Stomach (tissue), 9 donors: Measurements from ENCODE around the gene PRKG1. TPM values are rescaled to one million over a fixed set of nuclear protein-coding genes. Genes with fewer than 3 reads are reported as not detected.
"Not testable (repeated sequence)": the region's sequence is repeated elsewhere in the genome, so short reads cannot be mapped to it uniquely, and the experiment has no call there.

Experiments
- DNase-seq, 2 donors: peaks; one replicate each; pipeline versions ENCODE4 v3.0.0 to v3.0.0-alpha.2; 2013 to 2019
- H3K27ac ChIP-seq, 5 donors: fragments of 200-600 bp in 4 of 5; sonication (generic) in 4 of 5; one replicate each; pipeline ENCODE4 v1.5.1; 2013 to 2019; ENCODE audit warnings: mild to moderate bottlenecking in 1 of 5, moderate library complexity in 1 of 5
- H3K27me3 ChIP-seq, 3 donors: fragments of 200-600 bp; sonication (generic); one replicate each; pipeline ENCODE4 v1.5.1; 2017 to 2019; ENCODE audit warnings: mixed run types in 1 of 3
- H3K36me3 ChIP-seq, 4 donors: fragments of 200-600 bp; sonication (generic); 1 replicate in 3 of 4; 2 replicates in 1 of 4; pipeline ENCODE4 v1.5.1; 2016 to 2019
- H3K4me1 ChIP-seq, 4 donors: fragments of 200-600 bp; sonication (generic); one replicate each; pipeline ENCODE4 v1.5.1; 2016 to 2019
- H3K4me3 ChIP-seq, 4 donors: fragments of 200-600 bp; sonication (generic) in 3 of 4; one replicate each; pipeline ENCODE4 v1.5.1; 2016 to 2019; ENCODE audit warnings: mild to moderate bottlenecking in 1 of 4
- H3K9me3 ChIP-seq, 4 donors: fragments of 200-600 bp; sonication (generic); one replicate each; pipeline ENCODE4 v1.5.1; 2016 to 2019
- CTCF ChIP-seq, 7 experiments: fragments of 450-650 bp in 4 of 7; fragments of 200-600 bp in 3 of 7; sonication (generic) in 3 of 7; IDR thresholded peaks; one replicate each; pipeline ENCODE4 v1.5.1; 2016 to 2019; ENCODE audit warnings: antibody characterized with exemption in 7 of 7, control low read depth in 2 of 7, mild to moderate bottlenecking in 1 of 7
- EP300 ChIP-seq: sonication (generic); formaldehyde crosslinking; IDR thresholded peaks from one replicate; pipeline ENCODE4 v1.6.1; 2017; ENCODE audit warnings: antibody characterized with exemption
- POLR2A ChIP-seq, 4 donors: fragments of 450-650 bp; IDR thresholded peaks; one replicate each; pipeline ENCODE4 v1.6.1; 2016; ENCODE audit warnings: antibody characterized with exemption in 4 of 4, control low read depth in 2 of 4, mild to moderate bottlenecking in 1 of 4, moderate library complexity in 1 of 4
- POLR2AphosphoS5 ChIP-seq, 3 donors: sonication (generic); formaldehyde crosslinking; IDR thresholded peaks; one replicate each; pipeline ENCODE4 v1.6.1; 2016; ENCODE audit warnings: antibody characterized with exemption in 3 of 3
- WGBS, 5 donors: extraction: QIAGEN DNeasy Blood & Tissue Kit in 3 of 5; methylation state at CpG; one replicate each; pipeline versions ENCODE4 v1.1.5 to v1.1.7; 2013 to 2018; 5-methylcytosine and 5-hydroxymethylcytosine counted together
- intact Hi-C: fragments of 100-400 bp; cut with DNase I; formaldehyde crosslinking; loops from one replicate; pipeline ENCODE4 v1.15.1; 2023; ENCODE audit warnings: low total_unique reads
- polyA plus RNA-seq, 3 donors: library from polyadenylated mRNA; stranded (reverse); fragments of 200-250 nt; gene quantifications; one replicate each; pipeline ENCODE4 v1.2.3, GENCODE V29; 2013
- total RNA-seq, 5 donors: library from RNA; depleted of rRNA; stranded (reverse); fragments of >200 nt; gene quantifications; one replicate each; pipeline versions ENCODE4 v1.1.0 to v1.2.3, GENCODE V29; 2014 to 2016
- donor health status: healthy with polysubstance abuse.
- donor health status: Bipolar disorder and iron deficiency.
- donor health status: healthy.

Gene PRKG1
- total and polyA plus RNA-seq, 8 donors: 1.5 to 89.2 (median 14.3) TPM

DNA sequence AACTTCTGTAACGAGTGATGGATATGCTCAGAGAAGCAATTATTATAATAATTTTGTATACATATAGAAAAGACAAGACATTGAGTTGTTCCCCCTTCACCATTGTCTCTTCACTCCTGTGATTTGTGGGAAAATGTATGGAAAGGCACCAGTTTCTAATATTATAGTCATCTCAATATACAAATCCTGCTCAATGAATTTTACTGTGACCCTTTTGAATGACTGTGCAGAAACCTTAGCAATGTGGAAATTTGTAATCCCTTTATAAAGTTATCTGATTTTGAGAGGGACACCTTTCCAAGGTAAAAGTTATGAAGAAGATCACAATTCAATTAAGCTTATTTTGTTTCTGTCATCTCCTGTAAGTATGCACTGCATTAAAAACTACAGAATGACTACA is 1165.5 kb downstream of the PRKG1 start:
- Histone ChIP-seq H3K27ac (no peak overlapping the region), H3K4me3 (no peak overlapping the region), H3K36me3 (no peaks in the 10 kb centered on the region), H3K4me1 (no peaks in the 10 kb centered on the region), H3K9me3 (no peaks in the 10 kb centered on the region), H3K27me3 (no peaks in the 10 kb centered on the region)
- 89 to 94% (median 92%) methylated on average over 1 of the region's 1 CpG for WGBS, 5 donors
- intact Hi-C loops: no loop called here
- no peak for DNase-seq
- TF ChIP-seq POLR2A (IDR thresholded peaks at IDR 0.05): no peak
- no peak for TF ChIP-seq POLR2AphosphoS5 (IDR thresholded peaks at IDR 0.05)
- no peak for TF ChIP-seq EP300
- TF ChIP-seq CTCF (IDR thresholded peaks at IDR 0.05): no peak

GRCh38 chr10:52245547-52245946 is 1171.3 kb downstream of the PRKG1 start:
- intact Hi-C loops: no loop called here
- H3K4me1 ChIP-seq: no peaks in the 10 kb centered on the region
- H3K27ac ChIP-seq: no peak overlapping the region
- TF ChIP-seq POLR2A (IDR thresholded peaks at IDR 0.05): no peak
- no peak for TF ChIP-seq EP300
- TF ChIP-seq POLR2AphosphoS5 (IDR thresholded peaks at IDR 0.05): no peak
- no peak for TF ChIP-seq CTCF (IDR thresholded peaks at IDR 0.05)
- WGBS, 5 donors: 89 to 95% (median 93%) methylated on average over 2 of the region's 2 CpGs
- no peak for DNase-seq
- H3K36me3 ChIP-seq: no peaks in the 10 kb centered on the region
- H3K27me3 ChIP-seq: no peaks in the 10 kb centered on the region
- H3K9me3 ChIP-seq: no peaks in the 10 kb centered on the region
- H3K4me3 ChIP-seq: no peak overlapping the region

GRCh38 chr10:52247929-52248328 is 1173.6 kb downstream of the PRKG1 start:
- WGBS, 5 donors: 80 to 93% (median 89%) methylated on average over 7 of the region's 7 CpGs
- H3K4me3 ChIP-seq, H3K4me1 ChIP-seq, H3K9me3 ChIP-seq, intact Hi-C loops, H3K27ac ChIP-seq, DNase-seq, H3K36me3 ChIP-seq, H3K27me3 ChIP-seq: not testable (repeated sequence)

GRCh38 chr10:52248697-52249306 is 1174.5 kb downstream of the PRKG1 start:
- Histone ChIP-seq H3K27ac (no peak overlapping the region), H3K36me3 (no peaks in the 10 kb centered on the region), H3K27me3 (no peaks in the 10 kb centered on the region), H3K4me1 (no peaks in the 10 kb centered on the region), H3K9me3 (no peaks in the 10 kb centered on the region), H3K4me3 (no peak overlapping the region)
- no peak for DNase-seq
- intact Hi-C loops: no loop called here
- TF ChIP-seq EP300: no peak
- TF ChIP-seq CTCF (IDR thresholded peaks at IDR 0.05): no peak
- TF ChIP-seq POLR2A (IDR thresholded peaks at IDR 0.05): no peak
- TF ChIP-seq POLR2AphosphoS5 (IDR thresholded peaks at IDR 0.05): no peak
- 83 to 94% (median 86%) methylated on average over 4 of the region's 4 CpGs for WGBS, 5 donors

DNA sequence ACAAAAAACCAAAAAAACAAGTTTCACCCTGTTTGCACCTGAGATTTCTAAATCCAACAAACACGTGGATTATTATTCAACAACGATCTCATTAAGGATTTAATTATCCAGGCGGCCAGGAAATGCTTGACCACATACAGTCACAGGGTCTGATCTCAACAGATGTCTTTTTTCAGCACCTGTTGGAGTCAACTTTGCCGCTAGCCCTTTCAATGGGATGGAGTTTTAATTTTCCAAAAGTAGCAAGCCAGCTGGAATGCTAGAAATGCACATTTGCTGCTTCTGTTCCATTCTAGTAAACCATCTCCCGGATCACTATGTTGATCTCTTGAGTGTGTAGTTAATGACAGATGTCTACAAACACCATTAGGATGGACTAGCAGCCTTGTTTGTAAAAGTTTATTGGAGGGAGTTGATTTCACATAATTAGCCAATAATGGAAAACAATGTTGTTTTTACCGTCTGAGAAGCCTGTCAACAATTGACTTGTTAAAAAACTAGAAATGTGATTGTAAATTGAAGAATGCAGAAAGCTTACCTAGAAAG is 1175.6 kb downstream of the PRKG1 start:
- DNase-seq: no peak
- no peak overlapping the region for H3K27ac ChIP-seq
- peaks cover 0 to 2% (median under 1%) of the 10 kb centered on the region in 4 donors for H3K4me1 ChIP-seq
- no peaks in the 10 kb centered on the region for H3K27me3 ChIP-seq
- TF ChIP-seq EP300 (no peak), CTCF (IDR thresholded peaks at IDR 0.05) (no peak), POLR2AphosphoS5 (IDR thresholded peaks at IDR 0.05) (no peak), POLR2A (IDR thresholded peaks at IDR 0.05) (no peak)
- intact Hi-C loops: no loop called here
- no peaks in the 10 kb centered on the region for H3K36me3 ChIP-seq
- H3K9me3 ChIP-seq: no peaks in the 10 kb centered on the region
- WGBS, 5 donors: 65 to 83% (median 81%) methylated on average over 6 of the region's 6 CpGs
- H3K4me3 ChIP-seq: no peak overlapping the region
